Calu3 (cell line): ENCODE data around the gene GFY. TPM values are rescaled to one million over a fixed set of nuclear protein-coding genes. Genes with fewer than 3 reads are reported as not detected.
A peak's percentile ranks its signal among the peaks of the same experiment; 100 is the strongest.
"Not testable (repeated sequence)": the region's sequence is repeated elsewhere in the genome, so short reads cannot be mapped to it uniquely, and the experiment has no call there.

Source experiments
- BruUV-seq: library from RNA; stranded (reverse); fragments of 400-500 nt; replicated peaks from 2 replicates; lab custom pipeline; 2021; lab: Mats Ljungman, UMichigan
- CTCF ChIA-PET: fragments of 300-600 bp; sonication (Branson Sonifier 250); formaldehyde crosslinking; loops from one replicate; lab custom pipeline; 2022; ENCODE audit warnings: antibody characterized with exemption; lab: Charles Lee
- DNase-seq: peaks from one replicate; pipeline ENCODE4 v3.0.0; 2022
- H3K27ac Mint-ChIP-seq: one replicate; pipeline ENCODE4 v1.8.0; 2022; ENCODE audit warnings: mixed read lengths; ENCODE audit not compliant: unreplicated experiment
- H3K27me3 Mint-ChIP-seq: one replicate; pipeline ENCODE4 v1.8.0; 2022; ENCODE audit warnings: mixed read lengths; ENCODE audit not compliant: unreplicated experiment
- H3K36me3 Mint-ChIP-seq: one replicate; pipeline ENCODE4 v1.8.0; 2022; ENCODE audit warnings: mild to moderate bottlenecking, moderate library complexity, mixed read lengths; ENCODE audit not compliant: insufficient read depth, unreplicated experiment
- H3K4me1 Mint-ChIP-seq: one replicate; pipeline ENCODE4 v1.8.0; 2022; ENCODE audit warnings: mild to moderate bottlenecking, low read depth, mixed read lengths; ENCODE audit not compliant: unreplicated experiment
- H3K4me3 Mint-ChIP-seq: one replicate; pipeline ENCODE4 v1.8.0; 2022; ENCODE audit warnings: mild to moderate bottlenecking, low read depth, moderate library complexity, mixed read lengths; ENCODE audit not compliant: unreplicated experiment
- H3K9me3 Mint-ChIP-seq: one replicate; pipeline ENCODE4 v1.8.0; 2022; ENCODE audit warnings: low read depth, mixed read lengths; ENCODE audit not compliant: unreplicated experiment
- CTCF ChIP-seq: fragments of 200-600 bp; IDR thresholded peaks from one replicate; pipeline ENCODE4 v1.8.0; 2022; ENCODE audit warnings: antibody characterized with exemption; ENCODE audit not compliant: unreplicated experiment
- intact Hi-C: fragments of 100-400 bp; cut with micrococcal nuclease; formaldehyde crosslinking; loops from one replicate; pipeline ENCODE4 v1.10.0; 2022; ENCODE audit not compliant: unreplicated experiment
- total RNA-seq: library from RNA; stranded (reverse); gene quantifications from 2 replicates; pipeline ENCODE4 v1.2.3, GENCODE V29; 2022

The GFY gene
- total RNA-seq, 1 experiment from 2014 or later, result not detected

GRCh38 chr19:49468746-49469447 is 43.7 kb downstream of the GFY start:
- Mint-ChIP-seq H3K4me3 (no peak overlapping the region), H3K36me3 (peaks cover 9% of the 10 kb centered on the region), H3K4me1 (peaks cover 9% of the 10 kb centered on the region), H3K27ac (no peak overlapping the region), H3K27me3 (peaks cover under 1% of the 10 kb centered on the region), H3K9me3 (no peaks in the 10 kb centered on the region)
- CTCF ChIA-PET, result no interaction called here
- intact Hi-C loops, result no loop called here
- no TSS peak for BruUV-seq
- no peak for TF ChIP-seq CTCF
- DNase-seq, result peak; percentile 32

GRCh38 chr19:49469828-49470614 is 44.8 kb downstream of the GFY start:
- peaks cover 9% of the 10 kb centered on the region for H3K4me1 Mint-ChIP-seq
- TF ChIP-seq CTCF, result no peak
- no TSS peak for BruUV-seq
- H3K27me3 Mint-ChIP-seq, result peaks cover 11% of the 10 kb centered on the region
- no peak overlapping the region for H3K27ac Mint-ChIP-seq
- no peak for DNase-seq
- CTCF ChIA-PET, result no interaction called here
- intact Hi-C loops, result no loop called here
- no peaks in the 10 kb centered on the region for H3K9me3 Mint-ChIP-seq
- no peak overlapping the region for H3K4me3 Mint-ChIP-seq
- H3K36me3 Mint-ChIP-seq, result peaks cover 13% of the 10 kb centered on the region

- H3K36me3 Mint-ChIP-seq, result peaks cover 11% of the 10 kb centered on the region
- no peak overlapping the region for H3K27ac Mint-ChIP-seq
- no peak for TF ChIP-seq CTCF
- peaks cover 17% of the 10 kb centered on the region for H3K27me3 Mint-ChIP-seq
- peaks cover 9% of the 10 kb centered on the region for H3K4me1 Mint-ChIP-seq
- no peaks in the 10 kb centered on the region for H3K9me3 Mint-ChIP-seq
- BruUV-seq, result no TSS peak
- DNase-seq, result no peak
- intact Hi-C loops, result no loop called here
- CTCF ChIA-PET, result no interaction called here
- no peak overlapping the region for H3K4me3 Mint-ChIP-seq
These were observed 45.4 kb downstream of the GFY start for GRCh38 chr19:49470615-49470978.

GRCh38 chr19:49472936-49473335 is 47.7 kb downstream of the GFY start:
- CTCF ChIA-PET, result interaction anchor here (0.6 to 1.3 kb wide), 2 partner anchors 18 to 874 kb away, joined by 3 to 5 read pairs; no protein-coding TSS in a partner anchor
- Mint-ChIP-seq H3K4me3 (no peak overlapping the region), H3K27ac (no peak overlapping the region), H3K36me3 (peaks cover 7% of the 10 kb centered on the region), H3K4me1 (peaks cover 9% of the 10 kb centered on the region), H3K9me3 (no peaks in the 10 kb centered on the region), H3K27me3 (peaks cover 27% of the 10 kb centered on the region)
- intact Hi-C loops, result no loop called here
- no peak for TF ChIP-seq CTCF
- DNase-seq, result no peak
- BruUV-seq, result no TSS peak

- H3K4me1 Mint-ChIP-seq, H3K36me3 Mint-ChIP-seq, intact Hi-C loops, H3K27ac Mint-ChIP-seq, H3K9me3 Mint-ChIP-seq, DNase-seq, BruUV-seq: not testable (repeated sequence)
- CTCF ChIA-PET, result interaction anchor here (0.6 to 1.3 kb wide), 5 partner anchors 18 to 873 kb away, joined by 3 to 6 read pairs (median 5); partner anchors contain the start of gene ALDH16A1
- H3K4me3 Mint-ChIP-seq, result peak overlapping the region; percentile 71
- H3K27me3 Mint-ChIP-seq, result peaks cover 27% of the 10 kb centered on the region
These were observed 48.3 kb downstream of the GFY start for GRCh38 chr19:49473501-49473867.
